GM18907 (cell line): Measurements from ENCODE around the gene NRN1L.
"Not testable (repeated sequence)": the region's sequence is repeated elsewhere in the genome, so short reads cannot be mapped to it uniquely, and the experiment has no call there.

Source experiments
- ATAC-seq: cut with Tn5 transposase; IDR thresholded peaks from one replicate; pipeline ENCODE4 v1.9.1; 2021; ENCODE audit warnings: mild to moderate bottlenecking, moderate library complexity; ENCODE audit not compliant: unreplicated experiment

Gene NRN1L

GRCh38 chr16:67882374-67883145 is 2.1 kb upstream of the NRN1L start:
- no peak for ATAC-seq

- ATAC-seq: no peak
Observed at GRCh38 chr16:67883146-67883871, 1.4 kb upstream of the NRN1L start.

- no peak for ATAC-seq
Observed at GRCh38 chr16:67883872-67884261, 818 bp upstream of the NRN1L start.

- ATAC-seq: no peak
Observed at GRCh38 chr16:67885545-67885944, 860 bp downstream of the NRN1L start.

GRCh38 chr16:67885976-67886375 is 1.3 kb downstream of the NRN1L start:
- no peak for ATAC-seq

- no peak for ATAC-seq
Observed at GRCh38 chr16:67886387-67886786, 1.7 kb downstream of the NRN1L start.

- ATAC-seq: no peak
Observed at GRCh38 chr16:67888331-67888730, 3.6 kb downstream of the NRN1L start.

GRCh38 chr16:67892375-67892774 is 7.7 kb downstream of the NRN1L start:
- no peak for ATAC-seq

- ATAC-seq: peak; percentile 84
Observed at GRCh38 chr16:67892899-67893742, 8.4 kb downstream of the NRN1L start, which contains the start of gene PSKH1. Gene PSKH1 (plus strand): TSS chr16:67893254. CDS start chr16:67908750, 15,496 bp downstream.

- no peak for ATAC-seq
Observed at GRCh38 chr16:67893743-67894399, 9.2 kb downstream of the NRN1L start.

- no peak for ATAC-seq
Observed at GRCh38 chr16:67897231-67897630, 12.5 kb downstream of the NRN1L start.

- no peak for ATAC-seq
Observed at GRCh38 chr16:67901734-67902133, 17.0 kb downstream of the NRN1L start.

GRCh38 chr16:67902831-67903230 is 18.1 kb downstream of the NRN1L start:
- no peak for ATAC-seq

GRCh38 chr16:67907397-67908180 is 22.9 kb downstream of the NRN1L start:
- ATAC-seq: no peak

- no peak for ATAC-seq
Observed at GRCh38 chr16:67909056-67909742, 24.5 kb downstream of the NRN1L start.

- no peak for ATAC-seq
Observed at GRCh38 chr16:67910158-67910557, 25.5 kb downstream of the NRN1L start.

GRCh38 chr16:67914758-67915495 is 30.2 kb downstream of the NRN1L start:
- no peak for ATAC-seq

- ATAC-seq: not testable (repeated sequence)
Observed at GRCh38 chr16:67915496-67915769, 30.7 kb downstream of the NRN1L start.
